Endometrium (tissue), 2 donors: ENCODE results near the gene CAPN2.

Experiments used
- FAIRE-seq: peaks from 2 replicates; lab custom pipeline; 2012; peaks lifted over from hg19 to GRCh38; lab: Jason Lieb, UNC
- donor health status: control.
- donor health status: control.

CAPN2 gene

GRCh38 chr1:223761411-223761810 lies 49.1 kb downstream of the CAPN2 start:
- FAIRE-seq, result no peak

- no peak for FAIRE-seq
These were observed 50.9 kb downstream of the CAPN2 start for GRCh38 chr1:223763251-223763650.

GRCh38 chr1:223763881-223764280 lies 51.5 kb downstream of the CAPN2 start:
- FAIRE-seq, result no peak

- no peak for FAIRE-seq
These were observed 52.8 kb downstream of the CAPN2 start for GRCh38 chr1:223765036-223765718.

GRCh38 chr1:223765719-223766340 lies 53.5 kb downstream of the CAPN2 start:
- no peak for FAIRE-seq

- FAIRE-seq, result no peak
These were observed 58.4 kb downstream of the CAPN2 start for GRCh38 chr1:223770621-223771315.

GRCh38 chr1:223771469-223771813 lies 59.1 kb downstream of the CAPN2 start:
- no peak for FAIRE-seq

GRCh38 chr1:223771814-223772770 lies 59.8 kb downstream of the CAPN2 start:
- FAIRE-seq, result no peak

GRCh38 chr1:223772771-223773160 lies 60.4 kb downstream of the CAPN2 start:
- no peak for FAIRE-seq

- no peak for FAIRE-seq
These were observed 61.9 kb downstream of the CAPN2 start for GRCh38 chr1:223774134-223774814.

GRCh38 chr1:223775054-223775453 lies 62.7 kb downstream of the CAPN2 start:
- no peak for FAIRE-seq

- FAIRE-seq, result no peak
These were observed 63.4 kb downstream of the CAPN2 start for GRCh38 chr1:223775711-223776074.

GRCh38 chr1:223776075-223776814 lies 63.9 kb downstream of the CAPN2 start:
- FAIRE-seq, result no peak

- FAIRE-seq, result no peak
These were observed 64.6 kb downstream of the CAPN2 start for GRCh38 chr1:223776826-223777454.

- FAIRE-seq, result no peak
These were observed 68.0 kb downstream of the CAPN2 start for GRCh38 chr1:223780318-223780717.

- FAIRE-seq, result no peak
These were observed 68.6 kb downstream of the CAPN2 start for GRCh38 chr1:223780949-223781348.

- no peak for FAIRE-seq
These were observed 71.3 kb downstream of the CAPN2 start for GRCh38 chr1:223783676-223784075.

GRCh38 chr1:223784541-223784940 lies 72.2 kb downstream of the CAPN2 start:
- no peak for FAIRE-seq

GRCh38 chr1:223785808-223786207 lies 73.5 kb downstream of the CAPN2 start:
- FAIRE-seq, result peak; percentile 29

- no peak for FAIRE-seq
These were observed 76.5 kb downstream of the CAPN2 start for GRCh38 chr1:223788746-223789415.
